IMR-90 (cell line): ENCODE results near the gene PCP2. TPM values are rescaled to one million over a fixed set of nuclear protein-coding genes. Genes with fewer than 3 reads are reported as not detected.

ENCODE experiments used
- ATAC-seq: fragments of 200-7000 bp; cut with Tn5 transposase; 2 replicates; pipeline ENCODE4 v1.9.1; 2020; ENCODE audit warnings: low read depth, mild to moderate bottlenecking, moderate library complexity
- BruUV-seq: library from RNA; stranded (reverse); fragments of 400-500 nt; replicated peaks from 2 replicates; lab custom pipeline; 2021; lab: Mats Ljungman, UMichigan
- CTCF ChIA-PET: fragments of 300-600 bp; formaldehyde crosslinking; extraction: SDS; loops from one replicate; lab custom pipeline; 2021; ENCODE audit warnings: antibody characterized with exemption; lab: Yijun Ruan, JAX
- POLR2A ChIA-PET: fragments of 300-600 bp; sonication (Branson Sonifier 250); formaldehyde crosslinking; loops from one replicate; lab custom pipeline; 2022; ENCODE audit warnings: antibody characterized with exemption; ENCODE audit not compliant: unreplicated experiment; lab: Charles Lee
- DNase-seq: peaks from one replicate; pipeline ENCODE4 v3.0.0; 2013
- H2AFZ ChIP-seq: replicated peaks from 2 replicates; pipeline ENCODE3; 2013; ENCODE audit warnings: low read length, mild to moderate bottlenecking; ENCODE audit not compliant: poor library complexity
- H2AK5ac ChIP-seq: 2 replicates; pipeline ENCODE4 v1.6.1; 2013; ENCODE audit warnings: low read depth, low read length, inconsistent platforms
- H2AK9ac ChIP-seq: replicated peaks from 2 replicates; pipeline ENCODE3; 2013; ENCODE audit warnings: mild to moderate bottlenecking, low read depth, low read length, moderate library complexity; ENCODE audit not compliant: poor library complexity
- H2BK120ac ChIP-seq: 2 replicates; pipeline ENCODE4 v1.6.1; 2013; ENCODE audit warnings: low read depth, low read length, inconsistent platforms
- H2BK15ac ChIP-seq: 3 replicates; pipeline ENCODE4 v1.6.1; 2013; ENCODE audit warnings: low read depth, low read length, inconsistent platforms
- H2BK20ac ChIP-seq: 2 replicates; pipeline ENCODE4 v1.6.1; 2013; ENCODE audit warnings: low read depth, mild to moderate bottlenecking, inconsistent platforms, low read length, moderate library complexity
- H2BK5ac ChIP-seq: 2 replicates; pipeline ENCODE4 v1.6.1; 2013; ENCODE audit warnings: mild to moderate bottlenecking, low read depth, low read length, inconsistent platforms; ENCODE audit not compliant: poor library complexity, severe bottlenecking
- H3K14ac ChIP-seq: replicated peaks from 2 replicates; pipeline ENCODE4 v1.6.1; 2013; ENCODE audit warnings: low read depth, low read length, inconsistent platforms
- H3K18ac ChIP-seq: 2 replicates; pipeline ENCODE4 v1.6.1; 2013; ENCODE audit warnings: low read depth, low read length, control low read depth
- H3K23ac ChIP-seq: 2 replicates; pipeline ENCODE4 v1.6.1; 2013; ENCODE audit warnings: low read depth, low read length, inconsistent platforms
- H3K27ac ChIP-seq: 2 replicates; pipeline ENCODE4 v1.5.1; 2013; ENCODE audit warnings: mild to moderate bottlenecking, control low read depth, low read length; ENCODE audit not compliant: insufficient read depth
- H3K27me3 ChIP-seq: 2 replicates; pipeline ENCODE4 v1.6.1; 2013; ENCODE audit warnings: low read length; ENCODE audit not compliant: control insufficient read depth, insufficient read depth
- H3K36me3 ChIP-seq: 2 replicates; pipeline ENCODE4 v1.6.1; 2013; ENCODE audit warnings: low read length, mixed read lengths; ENCODE audit not compliant: control insufficient read depth, insufficient read depth
- H3K4ac ChIP-seq: 2 replicates; pipeline ENCODE4 v1.6.1; 2013; ENCODE audit warnings: low read depth, low read length, inconsistent platforms
- H3K4me1 ChIP-seq: 2 replicates; pipeline ENCODE4 v1.6.1; 2013; ENCODE audit warnings: low read length, mixed read lengths; ENCODE audit not compliant: control insufficient read depth, insufficient read depth
- H3K4me2 ChIP-seq: 2 replicates; pipeline ENCODE4 v1.6.1; 2013; ENCODE audit warnings: low read depth, mild to moderate bottlenecking, control low read depth, low read length, moderate library complexity
- H3K4me3 ChIP-seq: 2 replicates; pipeline ENCODE4 v1.5.1; 2013; ENCODE audit warnings: low read depth, mild to moderate bottlenecking, control low read depth, low read length, moderate library complexity; ENCODE audit not compliant: insufficient read depth
- H3K56ac ChIP-seq: 2 replicates; pipeline ENCODE4 v1.6.1; 2013; ENCODE audit warnings: low read length, inconsistent platforms; ENCODE audit not compliant: insufficient read depth; ENCODE audit errors: extremely low read depth
- H3K79me1 ChIP-seq, 2 experiments: 2 replicates each; pipeline ENCODE4 v1.6.1; 2013; ENCODE audit warnings: low read length in 2 of 2, inconsistent platforms in 1 of 2, low read depth in 1 of 2
- H3K9ac ChIP-seq: 2 replicates; pipeline ENCODE4 v1.6.1; 2013; ENCODE audit warnings: low read depth, low read length, control low read depth
- H3K9me1 ChIP-seq: 2 replicates; pipeline ENCODE4 v1.6.1; 2013; ENCODE audit warnings: low read length, inconsistent platforms; ENCODE audit not compliant: insufficient read depth
- H3K9me3 ChIP-seq: 2 replicates; pipeline ENCODE4 v1.6.1; 2013; ENCODE audit warnings: low read length; ENCODE audit not compliant: control insufficient read depth, insufficient read depth
- H4K20me1 ChIP-seq: 2 replicates; pipeline ENCODE4 v1.6.1; 2013; ENCODE audit warnings: low read length, inconsistent platforms; ENCODE audit not compliant: insufficient read depth
- H4K5ac ChIP-seq: 2 replicates; pipeline ENCODE4 v1.6.1; 2013; ENCODE audit warnings: mild to moderate bottlenecking, low read depth, low read length, control low read depth
- H4K8ac ChIP-seq, 2 experiments: 2 replicates each; pipeline ENCODE4 v1.6.1; 2013; ENCODE audit warnings: low read depth in 2 of 2, low read length in 2 of 2, control low read depth in 1 of 2, inconsistent platforms in 1 of 2
- H4K91ac ChIP-seq: 2 replicates; pipeline ENCODE4 v1.6.1; 2013; ENCODE audit warnings: low read depth, low read length, inconsistent platforms; ENCODE audit not compliant: insufficient read depth
- BHLHE40 ChIP-seq: fragments of 150-350 bp; IDR thresholded peaks from 2 replicates; pipeline ENCODE4 v1.6.1; 2016; ENCODE audit warnings: mild to moderate bottlenecking, low read depth, low read length
- CHD1 ChIP-seq: IDR thresholded peaks from 2 replicates; pipeline ENCODE4 v1.6.1; 2012; ENCODE audit warnings: low read depth, low read length, improper control_type of control experiment
- FOS ChIP-seq: fragments of 150-350 bp; IDR thresholded peaks from 2 replicates; pipeline ENCODE4 v1.6.1; 2016; ENCODE audit warnings: low read depth, low read length
- MAFK ChIP-seq: IDR thresholded peaks from 2 replicates; pipeline ENCODE4 v1.6.1; 2012; ENCODE audit warnings: low read depth, low read length, improper control_type of control experiment
- MAZ ChIP-seq: IDR thresholded peaks from 2 replicates; pipeline ENCODE4 v1.6.1; 2012; ENCODE audit warnings: low read depth, mild to moderate bottlenecking, low read length, improper control_type of control experiment, moderate library complexity, borderline replicate concordance
- MXI1 ChIP-seq: IDR thresholded peaks from 2 replicates; pipeline ENCODE4 v1.6.1; 2012; ENCODE audit warnings: low read depth, mild to moderate bottlenecking, low read length, moderate library complexity, borderline replicate concordance
- NFE2L2 ChIP-seq: fragments of 150-350 bp; IDR thresholded peaks from 2 replicates; pipeline ENCODE4 v1.6.1; 2016; ENCODE audit warnings: low read depth, mild to moderate bottlenecking, low read length
- RAD21 ChIP-seq: IDR thresholded peaks from 2 replicates; pipeline ENCODE4 v1.6.1; 2012; ENCODE audit warnings: low read length, improper control_type of control experiment
- RFX5 ChIP-seq: IDR thresholded peaks from 2 replicates; pipeline ENCODE4 v1.8.0; 2012; ENCODE audit warnings: low read depth, mild to moderate bottlenecking, low read length, moderate library complexity
- SMC3 ChIP-seq: fragments of 150-350 bp; IDR thresholded peaks from 2 replicates; pipeline ENCODE4 v1.6.1; 2016; ENCODE audit warnings: low read depth, mild to moderate bottlenecking, antibody characterized with exemption, low read length, moderate library complexity
- WGBS, 2 experiments: methylation state at CpG; one replicate each; pipeline versions ENCODE4 v1.1.5 to v1.1.7; 2013; ENCODE audit warnings: missing lambda C conversion rate in 2 of 2; ENCODE audit not compliant: insufficient read length in 1 of 2; ENCODE audit errors: extremely low coverage in 2 of 2; 5-methylcytosine and 5-hydroxymethylcytosine counted together
- dilution Hi-C: fragments of 300-500 bp; cut with HindIII; formaldehyde crosslinking; loops from one replicate; pipeline ENCODE4 v1.14.3; 2018; ENCODE audit warnings: low sequenced_read_pairs; ENCODE audit not compliant: unreplicated experiment
- in situ Hi-C: fragments of 300-500 bp; cut with MboI; formaldehyde crosslinking; loops from 3 replicates; pipeline ENCODE4 v1.14.3; 2019; ENCODE audit warnings: low sequenced_read_pairs, inconsistent platforms, mixed read lengths
- intact Hi-C: fragments of 100-400 bp; cut with micrococcal nuclease; formaldehyde crosslinking; loops from 2 replicates; pipeline ENCODE4 v1.10.0; 2022
- polyA plus RNA-seq, 3 experiments: library from polyadenylated mRNA; depleted of rRNA; stranded (reverse); fragments of >200 nt; gene quantifications; 2 replicates each; pipeline ENCODE4 v1.2.3, GENCODE V29; 2012; ENCODE audit warnings: low replicate concordance in 1 of 3
- total RNA-seq: library from RNA; depleted of rRNA; stranded (reverse); fragments of >200 nt; gene quantifications from 2 replicates; pipeline ENCODE4 v1.2.3, GENCODE V29; 2012
- TF ChIP-seq, protein P1 (sequence below): fragments of 150-350 bp; IDR thresholded peaks from 2 replicates; pipeline ENCODE4 v1.6.1; 2017; ENCODE audit warnings: mild to moderate bottlenecking, antibody characterized with exemption, low read length, low read depth
- TF ChIP-seq, protein P2 (sequence below): fragments of 150-350 bp; IDR thresholded peaks from 2 replicates; pipeline ENCODE4 v1.6.1; 2016; ENCODE audit warnings: low read depth, mild to moderate bottlenecking, low read length, moderate library complexity, borderline replicate concordance

PCP2 gene
- total and polyA plus RNA-seq, 2 of the 4 experiments (the other 2 are of a cell fraction) = not detected

DNA sequence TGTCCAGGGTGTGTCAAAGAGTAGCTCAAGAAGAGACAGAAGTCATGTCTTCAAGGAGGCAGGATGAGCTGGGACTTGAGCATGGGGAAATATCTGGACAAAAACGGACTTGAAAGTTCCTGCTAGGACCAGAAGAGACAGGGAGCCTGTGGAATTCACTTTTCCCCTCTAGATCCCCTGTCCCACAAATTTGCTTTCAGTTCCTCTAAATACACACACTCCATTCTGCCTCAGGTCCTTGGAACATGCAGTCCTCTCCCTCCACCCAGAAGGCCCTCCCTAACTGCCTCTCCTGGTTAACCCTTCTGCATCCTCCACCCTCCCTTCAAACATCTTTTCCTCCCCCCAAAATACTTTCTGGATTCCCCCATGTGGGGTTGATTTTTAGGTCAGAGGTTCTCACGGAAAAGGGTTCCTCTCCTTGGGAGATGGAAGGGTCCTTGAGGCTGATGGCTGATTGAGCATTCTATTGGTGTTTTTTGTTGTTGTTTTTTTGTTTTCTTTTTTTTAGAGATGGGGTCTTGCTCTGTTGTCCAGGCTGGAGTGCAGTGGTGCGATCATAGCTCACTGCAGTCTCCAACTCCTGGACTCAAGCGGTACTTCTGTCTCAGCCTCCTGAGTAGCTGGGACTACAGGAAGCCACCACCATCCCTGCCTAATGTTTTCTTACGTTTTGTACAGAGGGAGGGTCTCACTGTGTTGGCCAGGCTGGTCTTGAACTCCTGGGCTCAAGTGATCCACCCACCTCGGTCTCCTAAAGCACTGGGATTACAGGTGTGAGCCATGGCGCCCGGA lies 28.4 kb upstream of the PCP2 start (continued):
- no peak for TF ChIP-seq RAD21

DNA sequence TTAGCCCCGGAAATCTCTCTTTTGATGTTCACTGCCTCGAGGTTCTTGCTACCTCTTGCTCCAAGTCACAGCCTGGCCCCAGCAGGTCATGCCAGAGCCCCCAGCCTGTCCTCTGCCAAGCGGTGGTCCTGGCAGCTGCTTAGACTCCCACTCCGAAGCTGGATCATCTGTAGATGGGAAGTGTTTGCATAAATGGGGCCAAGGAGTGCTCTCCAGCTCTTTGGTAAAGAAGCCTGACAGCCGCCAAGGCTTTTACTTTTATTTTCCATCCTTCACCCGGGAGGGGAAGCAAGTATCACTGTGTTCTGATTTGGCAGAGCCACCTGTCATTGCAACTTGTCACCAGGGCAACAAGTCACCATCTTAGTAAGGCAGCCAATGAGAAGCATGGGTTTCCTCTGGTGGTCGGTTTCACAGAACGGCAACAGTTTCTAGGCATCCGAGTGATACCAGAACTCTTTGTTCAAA lies 24.7 kb upstream of the PCP2 start:
- no peak overlapping the region for H2BK5ac ChIP-seq
- in situ Hi-C loops = no loop called here
- H2AFZ ChIP-seq = no peak overlapping the region
- no peaks in the 10 kb centered on the region for H4K20me1 ChIP-seq
- H3K14ac ChIP-seq = no peak overlapping the region
- H3K27me3 ChIP-seq = peaks cover 10% of the 10 kb centered on the region
- H2AK9ac ChIP-seq = no peak overlapping the region
- no peaks in the 10 kb centered on the region for H3K36me3 ChIP-seq
- H3K23ac ChIP-seq = no peak overlapping the region
- 7% methylated on average over 3 of the region's 9 CpGs; no CpG with 5 or more reads in 1 of the 2 experiments for WGBS, 2 experiments
- no peak overlapping the region for H2BK15ac ChIP-seq
- dilution Hi-C loops = no loop called here
- H3K27ac ChIP-seq = no peak overlapping the region
- H4K8ac ChIP-seq = no peak overlapping the region
- no peaks in the 10 kb centered on the region for H3K9me1 ChIP-seq
- ATAC-seq = no peak
- H2BK20ac ChIP-seq = no peak overlapping the region
- H3K79me1 ChIP-seq = no peaks in the 10 kb centered on the region
- DNase-seq = no peak
- no peak overlapping the region; the same call in 1 of the 2 replicates for H3K4me2 ChIP-seq
- ChIA-PET POLR2A (no interaction called here), CTCF (interaction anchor here (0.9 kb wide), 1 partner anchor 23 kb away, joined by 4 read pairs; the partner anchor contains the start of gene TRAPPC5)
- H3K9ac ChIP-seq = no peak overlapping the region
- TF ChIP-seq MXI1 = no peak
- no peak for TF ChIP-seq FOS
- TF ChIP-seq MAZ = no peak
- TF ChIP-seq SMC3 = no peak
- no peak for TF ChIP-seq BHLHE40
- TF ChIP-seq, protein P1, sequence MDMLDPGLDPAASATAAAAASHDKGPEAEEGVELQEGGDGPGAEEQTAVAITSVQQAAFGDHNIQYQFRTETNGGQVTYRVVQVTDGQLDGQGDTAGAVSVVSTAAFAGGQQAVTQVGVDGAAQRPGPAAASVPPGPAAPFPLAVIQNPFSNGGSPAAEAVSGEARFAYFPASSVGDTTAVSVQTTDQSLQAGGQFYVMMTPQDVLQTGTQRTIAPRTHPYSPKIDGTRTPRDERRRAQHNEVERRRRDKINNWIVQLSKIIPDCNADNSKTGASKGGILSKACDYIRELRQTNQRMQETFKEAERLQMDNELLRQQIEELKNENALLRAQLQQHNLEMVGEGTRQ = no peak
- no peak for TF ChIP-seq MAFK
- TF ChIP-seq CHD1 = no peak
- TF ChIP-seq, protein P2, sequence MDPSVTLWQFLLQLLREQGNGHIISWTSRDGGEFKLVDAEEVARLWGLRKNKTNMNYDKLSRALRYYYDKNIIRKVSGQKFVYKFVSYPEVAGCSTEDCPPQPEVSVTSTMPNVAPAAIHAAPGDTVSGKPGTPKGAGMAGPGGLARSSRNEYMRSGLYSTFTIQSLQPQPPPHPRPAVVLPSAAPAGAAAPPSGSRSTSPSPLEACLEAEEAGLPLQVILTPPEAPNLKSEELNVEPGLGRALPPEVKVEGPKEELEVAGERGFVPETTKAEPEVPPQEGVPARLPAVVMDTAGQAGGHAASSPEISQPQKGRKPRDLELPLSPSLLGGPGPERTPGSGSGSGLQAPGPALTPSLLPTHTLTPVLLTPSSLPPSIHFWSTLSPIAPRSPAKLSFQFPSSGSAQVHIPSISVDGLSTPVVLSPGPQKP = no peak
- TF ChIP-seq RFX5 = no peak
- TF ChIP-seq NFE2L2 = no peak
- no peaks in the 10 kb centered on the region for H3K9me3 ChIP-seq
- no peak overlapping the region for H3K18ac ChIP-seq
- no peak overlapping the region for H4K5ac ChIP-seq
- H2AK5ac ChIP-seq = no peak overlapping the region
- H4K91ac ChIP-seq = no peak overlapping the region
- intact Hi-C loops = no loop called here
- no peak overlapping the region for H2BK120ac ChIP-seq
- no peak overlapping the region for H3K4me3 ChIP-seq
- no peak overlapping the region for H3K4ac ChIP-seq
- no peak overlapping the region for H3K56ac ChIP-seq
- no TSS peak for BruUV-seq
- H3K4me1 ChIP-seq = no peaks in the 10 kb centered on the region
